ENCODE data around the gene PCDHB3. TPM values are rescaled to one million over a fixed set of nuclear protein-coding genes. Genes with fewer than 3 reads are reported as not detected.
"Not testable (repeated sequence)": the region's sequence is repeated elsewhere in the genome, so short reads cannot be mapped to it uniquely, and the experiment has no call there.

The PCDHB3 gene
- total RNA-seq, 2 experiments from 2014 or later, result not detected

GRCh38 chr5:141084487-141084989 lies 15.7 kb upstream of the PCDHB3 start:
- no peaks in the 10 kb centered on the region for H3K36me3 Mint-ChIP-seq (ENCODE audit: low read depth)
- H3K27ac Mint-ChIP-seq, result no peak overlapping the region
- peak; percentile 66 for ATAC-seq
- peaks cover 6% of the 10 kb centered on the region for H3K4me1 Mint-ChIP-seq (ENCODE audit: low read depth)
- H3K9me3 Mint-ChIP-seq, result peaks cover 8% of the 10 kb centered on the region
- CTCF ChIA-PET, result interaction anchor here (0.9 to 1.6 kb wide), 5 partner anchors 10 to 312 kb away, joined by 3 to 6 read pairs (median 4); partner anchors contain the start of genes PCDHB2 and PCDHGB3
- POLR2A ChIA-PET, result no interaction called here
- peak overlapping the region; percentile 76 for H3K4me3 Mint-ChIP-seq
- TF ChIP-seq, protein P1, sequence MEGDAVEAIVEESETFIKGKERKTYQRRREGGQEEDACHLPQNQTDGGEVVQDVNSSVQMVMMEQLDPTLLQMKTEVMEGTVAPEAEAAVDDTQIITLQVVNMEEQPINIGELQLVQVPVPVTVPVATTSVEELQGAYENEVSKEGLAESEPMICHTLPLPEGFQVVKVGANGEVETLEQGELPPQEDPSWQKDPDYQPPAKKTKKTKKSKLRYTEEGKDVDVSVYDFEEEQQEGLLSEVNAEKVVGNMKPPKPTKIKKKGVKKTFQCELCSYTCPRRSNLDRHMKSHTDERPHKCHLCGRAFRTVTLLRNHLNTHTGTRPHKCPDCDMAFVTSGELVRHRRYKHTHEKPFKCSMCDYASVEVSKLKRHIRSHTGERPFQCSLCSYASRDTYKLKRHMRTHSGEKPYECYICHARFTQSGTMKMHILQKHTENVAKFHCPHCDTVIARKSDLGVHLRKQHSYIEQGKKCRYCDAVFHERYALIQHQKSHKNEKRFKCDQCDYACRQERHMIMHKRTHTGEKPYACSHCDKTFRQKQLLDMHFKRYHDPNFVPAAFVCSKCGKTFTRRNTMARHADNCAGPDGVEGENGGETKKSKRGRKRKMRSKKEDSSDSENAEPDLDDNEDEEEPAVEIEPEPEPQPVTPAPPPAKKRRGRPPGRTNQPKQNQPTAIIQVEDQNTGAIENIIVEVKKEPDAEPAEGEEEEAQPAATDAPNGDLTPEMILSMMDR (IDR thresholded peaks at IDR 0.05), result peak; percentile 55
- H3K27me3 Mint-ChIP-seq, result peaks cover 17% of the 10 kb centered on the region
- intact Hi-C loops (cut with micrococcal nuclease), result no loop called here
- DNase-seq, result peak; percentile 52

- CTCF ChIA-PET, result interaction anchor here (0.9 to 1.7 kb wide), 3 partner anchors 9 to 398 kb away, joined by 3 to 6 read pairs (median 5); no protein-coding TSS in a partner anchor
- Mint-ChIP-seq H3K4me1 (ENCODE audit: low read depth) (no peaks in the 10 kb centered on the region), H3K4me3 (no peak within 1 kb of the TSS), H3K27ac (no peak within 1 kb of the TSS), H3K36me3 (ENCODE audit: low read depth) (peaks cover 6% of the 10 kb centered on the region), H3K9me3 (peaks cover 12% of the 10 kb centered on the region), H3K27me3 (peaks cover 26% of the 10 kb centered on the region)
- POLR2A ChIA-PET, result no interaction called here
- DNase-seq, result peak; percentile 25
- TF ChIP-seq, protein P1 (IDR thresholded peaks at IDR 0.05), result peak; percentile 41
- no peak for ATAC-seq
- intact Hi-C loops (cut with micrococcal nuclease), result no loop called here
Measured at GRCh38 chr5:141094481-141095262, 5.6 kb upstream of the PCDHB3 start, which contains the start of gene PCDHB2. Gene PCDHB2 (plus strand): TSS chr5:141094615. CDS start chr5:141094791, 176 bp downstream.

DNA sequence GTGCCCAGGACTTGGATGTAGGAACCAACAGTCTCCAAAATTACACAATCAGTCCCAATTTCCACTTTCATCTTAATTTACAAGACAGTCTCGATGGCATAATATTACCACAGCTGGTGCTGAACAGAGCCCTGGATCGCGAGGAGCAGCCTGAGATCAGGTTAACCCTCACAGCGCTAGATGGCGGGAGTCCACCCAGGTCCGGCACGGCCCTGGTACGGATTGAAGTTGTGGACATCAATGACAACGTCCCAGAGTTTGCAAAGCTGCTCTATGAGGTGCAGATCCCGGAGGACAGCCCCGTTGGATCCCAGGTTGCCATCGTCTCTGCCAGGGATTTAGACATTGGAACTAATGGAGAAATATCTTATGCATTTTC lies 5.0 kb upstream of the PCDHB3 start:
- intact Hi-C loops (cut with micrococcal nuclease), result no loop called here
- peaks cover 31% of the 10 kb centered on the region for H3K27me3 Mint-ChIP-seq
- H3K4me3 Mint-ChIP-seq, result no peak overlapping the region
- no peak for ATAC-seq
- TF ChIP-seq, protein P1 (IDR thresholded peaks at IDR 0.05), result no peak
- no peaks in the 10 kb centered on the region for H3K4me1 Mint-ChIP-seq (ENCODE audit: low read depth)
- peaks cover 8% of the 10 kb centered on the region for H3K36me3 Mint-ChIP-seq (ENCODE audit: low read depth)
- no peak overlapping the region for H3K27ac Mint-ChIP-seq
- POLR2A ChIA-PET, result no interaction called here
- no peak for DNase-seq
- H3K9me3 Mint-ChIP-seq, result peaks cover 16% of the 10 kb centered on the region
- CTCF ChIA-PET, result interaction anchor here (0.9 to 1.7 kb wide), 3 partner anchors 9 to 397 kb away, joined by 3 to 6 read pairs (median 5); no protein-coding TSS in a partner anchor

- H3K27ac Mint-ChIP-seq; DNase-seq; POLR2A ChIA-PET; ATAC-seq; intact Hi-C loops (cut with micrococcal nuclease); H3K4me3 Mint-ChIP-seq; CTCF ChIA-PET; H3K36me3 Mint-ChIP-seq (ENCODE audit: low read depth); H3K4me1 Mint-ChIP-seq (ENCODE audit: low read depth): not testable (repeated sequence)
- peaks cover 22% of the 10 kb centered on the region for H3K9me3 Mint-ChIP-seq
- H3K27me3 Mint-ChIP-seq, result peaks cover 39% of the 10 kb centered on the region
Measured at GRCh38 chr5:141096181-141096580, 4.1 kb upstream of the PCDHB3 start.

- Mint-ChIP-seq H3K9me3 (peaks cover 26% of the 10 kb centered on the region), H3K36me3 (ENCODE audit: low read depth) (peaks cover 13% of the 10 kb centered on the region), H3K27me3 (peaks cover 42% of the 10 kb centered on the region)
- H3K4me3 Mint-ChIP-seq; H3K27ac Mint-ChIP-seq; DNase-seq; CTCF ChIA-PET; POLR2A ChIA-PET; H3K4me1 Mint-ChIP-seq (ENCODE audit: low read depth); intact Hi-C loops (cut with micrococcal nuclease); ATAC-seq: not testable (repeated sequence)
Measured at GRCh38 chr5:141096586-141096985, 3.7 kb upstream of the PCDHB3 start.

DNA sequence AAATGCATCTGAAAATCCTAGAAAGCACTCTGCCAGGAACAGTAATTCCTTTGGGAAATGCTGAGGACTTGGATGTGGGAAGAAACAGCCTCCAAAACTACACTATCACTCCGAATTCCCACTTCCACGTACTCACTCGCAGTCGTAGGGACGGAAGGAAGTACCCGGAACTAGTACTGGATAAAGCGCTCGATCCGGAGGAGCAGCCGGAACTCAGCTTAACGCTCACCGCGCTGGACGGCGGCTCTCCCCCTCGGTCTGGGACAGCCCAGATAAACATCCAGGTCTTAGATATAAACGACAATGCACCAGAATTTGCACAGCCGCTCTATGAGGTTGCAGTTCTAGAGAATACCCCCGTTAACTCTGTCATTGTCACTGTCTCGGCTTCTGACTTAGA lies 786 bp downstream of the PCDHB3 start:
- ChIA-PET POLR2A (no interaction called here), CTCF (interaction anchor here (0.9 to 1.3 kb wide), 6 partner anchors 8 to 81 kb away, joined by 3 to 4 read pairs (median 3); partner anchors contain the start of genes PCDHB16 and PCDHB4)
- TF ChIP-seq, protein P1 (IDR thresholded peaks at IDR 0.05), result no peak
- DNase-seq, result no peak
- no peak overlapping the region for H3K27ac Mint-ChIP-seq
- H3K4me3 Mint-ChIP-seq, result no peak overlapping the region
- ATAC-seq, result no peak
- H3K4me1 Mint-ChIP-seq (ENCODE audit: low read depth), result no peaks in the 10 kb centered on the region
- intact Hi-C loops (cut with micrococcal nuclease), result no loop called here
- peaks cover 7% of the 10 kb centered on the region for H3K36me3 Mint-ChIP-seq (ENCODE audit: low read depth)
- H3K27me3 Mint-ChIP-seq, result peaks cover 26% of the 10 kb centered on the region
- peaks cover 17% of the 10 kb centered on the region for H3K9me3 Mint-ChIP-seq

GRCh38 chr5:141102070-141102469 lies 1.8 kb downstream of the PCDHB3 start:
- H3K27ac Mint-ChIP-seq; ATAC-seq; CTCF ChIA-PET; H3K4me3 Mint-ChIP-seq; POLR2A ChIA-PET; intact Hi-C loops (cut with micrococcal nuclease); H3K4me1 Mint-ChIP-seq (ENCODE audit: low read depth); H3K36me3 Mint-ChIP-seq (ENCODE audit: low read depth); DNase-seq: not testable (repeated sequence)
- Mint-ChIP-seq H3K9me3 (peaks cover 17% of the 10 kb centered on the region), H3K27me3 (peaks cover 26% of the 10 kb centered on the region)

DNA sequence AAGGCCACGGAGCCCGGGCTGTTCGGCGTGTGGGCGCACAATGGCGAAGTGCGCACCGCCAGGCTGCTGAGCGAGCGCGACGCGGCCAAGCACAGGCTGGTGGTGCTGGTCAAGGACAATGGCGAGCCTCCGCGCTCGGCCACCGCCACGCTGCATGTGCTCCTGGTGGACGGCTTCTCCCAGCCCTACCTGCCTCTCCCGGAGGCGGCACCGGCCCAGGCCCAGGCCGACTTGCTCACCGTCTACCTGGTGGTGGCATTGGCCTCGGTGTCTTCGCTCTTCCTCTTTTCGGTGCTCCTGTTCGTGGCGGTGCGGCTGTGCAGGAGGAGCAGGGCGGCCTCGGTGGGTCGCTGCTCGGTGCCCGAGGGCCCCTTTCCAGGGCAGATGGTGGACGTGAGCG lies 2.2 kb downstream of the PCDHB3 start:
- H3K36me3 Mint-ChIP-seq (ENCODE audit: low read depth); POLR2A ChIA-PET; H3K4me1 Mint-ChIP-seq (ENCODE audit: low read depth); ATAC-seq; CTCF ChIA-PET; intact Hi-C loops (cut with micrococcal nuclease); H3K4me3 Mint-ChIP-seq; H3K27ac Mint-ChIP-seq; DNase-seq: not testable (repeated sequence)
- Mint-ChIP-seq H3K27me3 (peaks cover 26% of the 10 kb centered on the region), H3K9me3 (peaks cover 17% of the 10 kb centered on the region)

Data from activated CD8-positive, alpha-beta T cell treated with anti-CD3 and anti-CD28 coated beads for 36 hours (primary cell).